IMR-90 (cell line): ENCODE results near the gene NBEA. TPM values are rescaled to one million over a fixed set of nuclear protein-coding genes. Genes with fewer than 3 reads are reported as not detected.

Experiments
- ATAC-seq: fragments of 200-7000 bp; cut with Tn5 transposase; 2 replicates; pipeline ENCODE4 v1.9.1; 2020; ENCODE audit warnings: low read depth, mild to moderate bottlenecking, moderate library complexity
- BruUV-seq: library from RNA; stranded (reverse); fragments of 400-500 nt; replicated peaks from 2 replicates; lab custom pipeline; 2021; lab: Mats Ljungman, UMichigan
- CTCF ChIA-PET: fragments of 300-600 bp; formaldehyde crosslinking; extraction: SDS; loops from one replicate; lab custom pipeline; 2021; ENCODE audit warnings: antibody characterized with exemption; lab: Yijun Ruan, JAX
- POLR2A ChIA-PET: fragments of 300-600 bp; sonication (Branson Sonifier 250); formaldehyde crosslinking; loops from one replicate; lab custom pipeline; 2022; ENCODE audit warnings: antibody characterized with exemption; ENCODE audit not compliant: unreplicated experiment; lab: Charles Lee
- DNase-seq: peaks from one replicate; pipeline ENCODE4 v3.0.0; 2013
- H2AFZ ChIP-seq: replicated peaks from 2 replicates; pipeline ENCODE3; 2013; ENCODE audit warnings: low read length, mild to moderate bottlenecking; ENCODE audit not compliant: poor library complexity
- H2AK5ac ChIP-seq: 2 replicates; pipeline ENCODE4 v1.6.1; 2013; ENCODE audit warnings: low read depth, low read length, inconsistent platforms
- H2AK9ac ChIP-seq: replicated peaks from 2 replicates; pipeline ENCODE3; 2013; ENCODE audit warnings: mild to moderate bottlenecking, low read depth, low read length, moderate library complexity; ENCODE audit not compliant: poor library complexity
- H2BK120ac ChIP-seq: 2 replicates; pipeline ENCODE4 v1.6.1; 2013; ENCODE audit warnings: low read depth, low read length, inconsistent platforms
- H2BK15ac ChIP-seq: 3 replicates; pipeline ENCODE4 v1.6.1; 2013; ENCODE audit warnings: low read depth, low read length, inconsistent platforms
- H2BK20ac ChIP-seq: 2 replicates; pipeline ENCODE4 v1.6.1; 2013; ENCODE audit warnings: low read depth, mild to moderate bottlenecking, inconsistent platforms, low read length, moderate library complexity
- H2BK5ac ChIP-seq: 2 replicates; pipeline ENCODE4 v1.6.1; 2013; ENCODE audit warnings: mild to moderate bottlenecking, low read depth, low read length, inconsistent platforms; ENCODE audit not compliant: poor library complexity, severe bottlenecking
- H3K14ac ChIP-seq: replicated peaks from 2 replicates; pipeline ENCODE4 v1.6.1; 2013; ENCODE audit warnings: low read depth, low read length, inconsistent platforms
- H3K18ac ChIP-seq: 2 replicates; pipeline ENCODE4 v1.6.1; 2013; ENCODE audit warnings: low read depth, low read length, control low read depth
- H3K23ac ChIP-seq: 2 replicates; pipeline ENCODE4 v1.6.1; 2013; ENCODE audit warnings: low read depth, low read length, inconsistent platforms
- H3K27ac ChIP-seq: 2 replicates; pipeline ENCODE4 v1.5.1; 2013; ENCODE audit warnings: mild to moderate bottlenecking, control low read depth, low read length; ENCODE audit not compliant: insufficient read depth
- H3K27me3 ChIP-seq: 2 replicates; pipeline ENCODE4 v1.6.1; 2013; ENCODE audit warnings: low read length; ENCODE audit not compliant: control insufficient read depth, insufficient read depth
- H3K36me3 ChIP-seq: 2 replicates; pipeline ENCODE4 v1.6.1; 2013; ENCODE audit warnings: low read length, mixed read lengths; ENCODE audit not compliant: control insufficient read depth, insufficient read depth
- H3K4ac ChIP-seq: 2 replicates; pipeline ENCODE4 v1.6.1; 2013; ENCODE audit warnings: low read depth, low read length, inconsistent platforms
- H3K4me1 ChIP-seq: 2 replicates; pipeline ENCODE4 v1.6.1; 2013; ENCODE audit warnings: low read length, mixed read lengths; ENCODE audit not compliant: control insufficient read depth, insufficient read depth
- H3K4me2 ChIP-seq: 2 replicates; pipeline ENCODE4 v1.6.1; 2013; ENCODE audit warnings: low read depth, mild to moderate bottlenecking, control low read depth, low read length, moderate library complexity
- H3K4me3 ChIP-seq: 2 replicates; pipeline ENCODE4 v1.5.1; 2013; ENCODE audit warnings: low read depth, mild to moderate bottlenecking, control low read depth, low read length, moderate library complexity; ENCODE audit not compliant: insufficient read depth
- H3K56ac ChIP-seq: 2 replicates; pipeline ENCODE4 v1.6.1; 2013; ENCODE audit warnings: low read length, inconsistent platforms; ENCODE audit not compliant: insufficient read depth; ENCODE audit errors: extremely low read depth
- H3K79me1 ChIP-seq, 2 experiments: 2 replicates each; pipeline ENCODE4 v1.6.1; 2013; ENCODE audit warnings: low read length in 2 of 2, inconsistent platforms in 1 of 2, low read depth in 1 of 2
- H3K9ac ChIP-seq: 2 replicates; pipeline ENCODE4 v1.6.1; 2013; ENCODE audit warnings: low read depth, low read length, control low read depth
- H3K9me1 ChIP-seq: 2 replicates; pipeline ENCODE4 v1.6.1; 2013; ENCODE audit warnings: low read length, inconsistent platforms; ENCODE audit not compliant: insufficient read depth
- H3K9me3 ChIP-seq: 2 replicates; pipeline ENCODE4 v1.6.1; 2013; ENCODE audit warnings: low read length; ENCODE audit not compliant: control insufficient read depth, insufficient read depth
- H4K20me1 ChIP-seq: 2 replicates; pipeline ENCODE4 v1.6.1; 2013; ENCODE audit warnings: low read length, inconsistent platforms; ENCODE audit not compliant: insufficient read depth
- H4K5ac ChIP-seq: 2 replicates; pipeline ENCODE4 v1.6.1; 2013; ENCODE audit warnings: mild to moderate bottlenecking, low read depth, low read length, control low read depth
- H4K8ac ChIP-seq, 2 experiments: 2 replicates each; pipeline ENCODE4 v1.6.1; 2013; ENCODE audit warnings: low read depth in 2 of 2, low read length in 2 of 2, control low read depth in 1 of 2, inconsistent platforms in 1 of 2
- H4K91ac ChIP-seq: 2 replicates; pipeline ENCODE4 v1.6.1; 2013; ENCODE audit warnings: low read depth, low read length, inconsistent platforms; ENCODE audit not compliant: insufficient read depth
- BHLHE40 ChIP-seq: fragments of 150-350 bp; IDR thresholded peaks from 2 replicates; pipeline ENCODE4 v1.6.1; 2016; ENCODE audit warnings: mild to moderate bottlenecking, low read depth, low read length
- CEBPB ChIP-seq: IDR thresholded peaks from 2 replicates; pipeline ENCODE4 v1.6.1; 2012; ENCODE audit warnings: low read depth, low read length, improper control_type of control experiment
- CHD1 ChIP-seq: IDR thresholded peaks from 2 replicates; pipeline ENCODE4 v1.6.1; 2012; ENCODE audit warnings: low read depth, low read length, improper control_type of control experiment
- CTCF ChIP-seq: conservative IDR thresholded peaks from 2 replicates; pipeline ENCODE4 v1.5.1; 2012; ENCODE audit warnings: mild to moderate bottlenecking, low read depth, low read length, improper control_type of control experiment
- ELK1 ChIP-seq: fragments of 150-350 bp; IDR thresholded peaks from 2 replicates; pipeline ENCODE4 v1.6.1; 2016; ENCODE audit warnings: low read depth, mild to moderate bottlenecking, low read length, moderate library complexity, borderline replicate concordance
- FOS ChIP-seq: fragments of 150-350 bp; IDR thresholded peaks from 2 replicates; pipeline ENCODE4 v1.6.1; 2016; ENCODE audit warnings: low read depth, low read length
- MAFK ChIP-seq: IDR thresholded peaks from 2 replicates; pipeline ENCODE4 v1.6.1; 2012; ENCODE audit warnings: low read depth, low read length, improper control_type of control experiment
- MXI1 ChIP-seq: IDR thresholded peaks from 2 replicates; pipeline ENCODE4 v1.6.1; 2012; ENCODE audit warnings: low read depth, mild to moderate bottlenecking, low read length, moderate library complexity, borderline replicate concordance
- NFE2L2 ChIP-seq: fragments of 150-350 bp; IDR thresholded peaks from 2 replicates; pipeline ENCODE4 v1.6.1; 2016; ENCODE audit warnings: low read depth, mild to moderate bottlenecking, low read length
- POLR2A ChIP-seq: IDR thresholded peaks from 2 replicates; pipeline ENCODE4 v1.6.1; 2012; ENCODE audit warnings: mild to moderate bottlenecking, low read depth, low read length
- RAD21 ChIP-seq: IDR thresholded peaks from 2 replicates; pipeline ENCODE4 v1.6.1; 2012; ENCODE audit warnings: low read length, improper control_type of control experiment
- RCOR1 ChIP-seq: IDR thresholded peaks from 2 replicates; pipeline ENCODE4 v1.6.1; 2012; ENCODE audit warnings: mild to moderate bottlenecking, low read length, improper control_type of control experiment; ENCODE audit not compliant: insufficient replicate concordance
- RFX5 ChIP-seq: IDR thresholded peaks from 2 replicates; pipeline ENCODE4 v1.8.0; 2012; ENCODE audit warnings: low read depth, mild to moderate bottlenecking, low read length, moderate library complexity
- SMC3 ChIP-seq: fragments of 150-350 bp; IDR thresholded peaks from 2 replicates; pipeline ENCODE4 v1.6.1; 2016; ENCODE audit warnings: low read depth, mild to moderate bottlenecking, antibody characterized with exemption, low read length, moderate library complexity
- USF2 ChIP-seq: fragments of 150-350 bp; IDR thresholded peaks from 2 replicates; pipeline ENCODE4 v1.6.1; 2017; ENCODE audit warnings: mild to moderate bottlenecking, antibody characterized with exemption, low read length, low read depth
- WGBS, 2 experiments: methylation state at CpG; one replicate each; pipeline versions ENCODE4 v1.1.5 to v1.1.7; 2013; ENCODE audit warnings: missing lambda C conversion rate in 2 of 2; ENCODE audit not compliant: insufficient read length in 1 of 2; ENCODE audit errors: extremely low coverage in 2 of 2; 5-methylcytosine and 5-hydroxymethylcytosine counted together
- dilution Hi-C: fragments of 300-500 bp; cut with HindIII; formaldehyde crosslinking; loops from one replicate; pipeline ENCODE4 v1.14.3; 2018; ENCODE audit warnings: low sequenced_read_pairs; ENCODE audit not compliant: unreplicated experiment
- in situ Hi-C: fragments of 300-500 bp; cut with MboI; formaldehyde crosslinking; loops from 3 replicates; pipeline ENCODE4 v1.14.3; 2019; ENCODE audit warnings: low sequenced_read_pairs, inconsistent platforms, mixed read lengths
- intact Hi-C: fragments of 100-400 bp; cut with micrococcal nuclease; formaldehyde crosslinking; loops from 2 replicates; pipeline ENCODE4 v1.10.0; 2022
- polyA plus RNA-seq, 3 experiments: library from polyadenylated mRNA; depleted of rRNA; stranded (reverse); fragments of >200 nt; gene quantifications; 2 replicates each; pipeline ENCODE4 v1.2.3, GENCODE V29; 2012; ENCODE audit warnings: low replicate concordance in 1 of 3
- total RNA-seq: library from RNA; depleted of rRNA; stranded (reverse); fragments of >200 nt; gene quantifications from 2 replicates; pipeline ENCODE4 v1.2.3, GENCODE V29; 2012

Gene NBEA
- total and polyA plus RNA-seq, 2 of the 4 experiments (the other 2 are of a cell fraction), result 0.82 to 2.2 TPM

GRCh38 chr13:35702316-35702715 lies 760.2 kb downstream of the NBEA start:
- POLR2A ChIA-PET, result no interaction called here
- H3K27ac ChIP-seq, result peak overlapping the region; percentile 18; the same call in 1 of the 2 replicates
- no peaks in the 10 kb centered on the region for H3K79me1 ChIP-seq

More at GRCh38 chr13:35702316-35702715, 760.2 kb downstream of the NBEA start:
- H3K23ac ChIP-seq, result peak overlapping the region; percentile 87
- peaks cover 17% of the 10 kb centered on the region for H3K9me1 ChIP-seq
- H2BK5ac ChIP-seq, result peak overlapping the region; percentile 52
- H4K91ac ChIP-seq, result peak overlapping the region; percentile 91
- ATAC-seq (no peak), DNase-seq (no peak)
- H3K56ac ChIP-seq, result no peak overlapping the region
- no peaks in the 10 kb centered on the region for H3K27me3 ChIP-seq
- TF ChIP-seq CEBPB (no peak), POLR2A (no peak), MAFK (no peak), NFE2L2 (no peak), ELK1 (no peak), RAD21 (no peak), USF2 (no peak), BHLHE40 (no peak), MXI1 (no peak), CHD1 (no peak), RCOR1 (no peak), CTCF (no peak), FOS (no peak), RFX5 (no peak), SMC3 (no peak)
- H3K14ac ChIP-seq, result peak overlapping the region; percentile 77
- peak overlapping the region; percentile 86 for H2AK5ac ChIP-seq
- CTCF ChIA-PET, result no interaction called here
- H3K4me1 ChIP-seq, result peaks cover 30% of the 10 kb centered on the region
- peak overlapping the region; percentile 55 for H4K5ac ChIP-seq
- no TSS peak for BruUV-seq
- H3K18ac ChIP-seq, result no peak overlapping the region
- H3K4me2 ChIP-seq, result no peak overlapping the region
- in situ Hi-C loops, result no loop called here
- H3K9me3 ChIP-seq, result no peaks in the 10 kb centered on the region
- H3K4me3 ChIP-seq, result no peak overlapping the region
- no peaks in the 10 kb centered on the region for H3K36me3 ChIP-seq
- intact Hi-C loops, result no loop called here
- peak overlapping the region; percentile 82; the same call in 2 of the 3 replicates for H2BK15ac ChIP-seq
- peak overlapping the region; percentile 98 for H2BK120ac ChIP-seq
- peak overlapping the region; percentile 52 for H2AFZ ChIP-seq
- no peak overlapping the region for H3K9ac ChIP-seq
- peak overlapping the region; percentile 93 for H3K4ac ChIP-seq
- H4K8ac ChIP-seq, result peak overlapping the region in 1 of 2 experiments; percentile 61; a peak in 2 of 4 replicates
- WGBS, 2 experiments, result no CpG with 5 or more reads among the region's 2 CpGs
- H4K20me1 ChIP-seq, result no peaks in the 10 kb centered on the region
- peak overlapping the region; percentile 92 for H2BK20ac ChIP-seq
- H2AK9ac ChIP-seq, result no peak overlapping the region
- dilution Hi-C loops, result no loop called here
